K562 (cell line): ENCODE results near the gene RABGAP1. TPM values are rescaled to one million over a fixed set of nuclear protein-coding genes. Genes with fewer than 3 reads are reported as not detected.

Experiments used
- BCL6 ChIP-seq: fragments of 250-450 bp; sonication (Bioruptor Pico); IDR thresholded peaks from 2 replicates; pipeline ENCODE4 v1.4.0; 2020
- C11orf30 ChIP-seq: fragments of 450-650 bp; IDR thresholded peaks from 2 replicates; pipeline ENCODE4 v1.6.1; 2016; ENCODE audit warnings: low read depth, mild to moderate bottlenecking
- CBX3 ChIP-seq, 2 experiments: IDR thresholded peaks; 1 replicate in 1 of 2; 2 replicates in 1 of 2; pipeline ENCODE4 v1.6.1; 2012; ENCODE audit warnings: inconsistent platforms in 2 of 2, low read length in 2 of 2, borderline replicate concordance in 1 of 2, control low read depth in 1 of 2
- COPS2 ChIP-seq: fragments of 450-650 bp; conservative IDR thresholded peaks from 2 replicates; pipeline ENCODE4 v1.6.1; 2016; ENCODE audit warnings: mild to moderate bottlenecking, moderate library complexity
- CTCF ChIP-seq, 3 experiments: IDR thresholded peaks in 2 of 3; conservative IDR thresholded peaks in 1 of 3; 2 replicates each; pipeline ENCODE4 v1.5.1; 2011 to 2012; ENCODE audit warnings: low read length in 3 of 3, mild to moderate bottlenecking in 3 of 3, control low read depth in 2 of 3, improper control_type of control experiment in 1 of 3, inconsistent platforms in 1 of 3, low read depth in 1 of 3, mixed read lengths in 1 of 3, moderate library complexity in 1 of 3; ENCODE audit not compliant: insufficient read depth in 2 of 3
- EHMT2 ChIP-seq: fragments of 450-650 bp; IDR thresholded peaks from 2 replicates; pipeline ENCODE4 v1.6.1; 2018; ENCODE audit warnings: antibody characterized with exemption
- HMG20A ChIP-seq: fragments of 450-650 bp; formaldehyde crosslinking; conservative IDR thresholded peaks from 2 replicates; pipeline ENCODE4 v1.4.0; 2020; ENCODE audit warnings: mild to moderate bottlenecking, mixed read lengths
- KDM4B ChIP-seq, 2 experiments: fragments of 450-650 bp in 1 of 2; sonication (generic) in 1 of 2; IDR thresholded peaks; 2 replicates each; pipeline ENCODE4 v1.6.1; 2016 to 2017; ENCODE audit warnings: borderline replicate concordance in 2 of 2, antibody characterized with exemption in 1 of 2, low read depth in 1 of 2, mild to moderate bottlenecking in 1 of 2
- MLX ChIP-seq, 2 experiments: fragments of 450-650 bp in 1 of 2; sonication (generic) in 1 of 2; formaldehyde crosslinking; conservative IDR thresholded peaks; 2 replicates each; pipeline versions ENCODE4 v1.4.0 to v1.8.1; 2020 to 2022; ENCODE audit warnings: mild to moderate bottlenecking in 1 of 2, missing genetic modification reagents in 1 of 2
- NCOA1 ChIP-seq: fragments of 450-650 bp; IDR thresholded peaks from 2 replicates; pipeline ENCODE4 v1.6.1; 2016; ENCODE audit warnings: low read depth
- NCOA2 ChIP-seq, 2 experiments: fragments of 450-650 bp; IDR thresholded peaks; 2 replicates each; pipeline ENCODE4 v1.6.1; 2018; ENCODE audit warnings: mild to moderate bottlenecking in 2 of 2, moderate library complexity in 1 of 2; ENCODE audit not compliant: partially characterized antibody in 2 of 2
- POLR2B ChIP-seq: fragments of 450-650 bp; IDR thresholded peaks from 2 replicates; pipeline ENCODE4 v1.6.1; 2018; ENCODE audit warnings: low read depth; ENCODE audit not compliant: partially characterized antibody
- RCOR1 ChIP-seq, 2 experiments: IDR thresholded peaks; 2 replicates each; pipeline ENCODE4 v1.6.1; 2012; ENCODE audit warnings: low read depth in 2 of 2, low read length in 2 of 2, borderline replicate concordance in 1 of 2, improper control_type of control experiment in 1 of 2
- SIRT6 ChIP-seq: IDR thresholded peaks from one replicate; pipeline ENCODE4 v1.6.1; 2012; ENCODE audit warnings: low read depth, mild to moderate bottlenecking, control low read depth, inconsistent platforms, low read length, moderate library complexity
- ZBTB7A ChIP-seq: IDR thresholded peaks from 2 replicates; pipeline ENCODE4 v1.6.1; 2011; ENCODE audit warnings: low read depth, mild to moderate bottlenecking, low read length, moderate library complexity, borderline replicate concordance; ENCODE audit not compliant: control insufficient read depth
- ZNF785 ChIP-seq: fragments of 250-450 bp; sonication (Bioruptor Pico); IDR thresholded peaks from 2 replicates; pipeline ENCODE4 v1.4.0; 2020; ENCODE audit warnings: mild to moderate bottlenecking
- polyA plus RNA-seq, 8 experiments: library from polyadenylated mRNA; depleted of rRNA in 4 of 8; stranded (reverse) in 5 of 8; unstranded in 3 of 8; fragments of >200 nt; fragmentation: Nextera tagmentation in 2 of 8; fragmentation: Illumina TruSeq in 1 of 8; extraction: Ambion mirVana in 2 of 8; extraction: Trizol in 1 of 8; gene quantifications; 2 replicates each; pipeline versions ENCODE4 v1.2.1 to v1.2.3, GENCODE V29; 2011 to 2014; ENCODE audit warnings: inconsistent platforms in 1 of 8, missing spikeins in 1 of 8
- total RNA-seq, 7 experiments: library from RNA; depleted of rRNA in 6 of 7; stranded (reverse); fragments of >200 nt in 6 of 7; fragmentation: Illumina TruSeq in 2 of 7; extraction: Trizol in 2 of 7; gene quantifications; 2 replicates each; pipeline versions ENCODE4 v1.2.1 to v1.2.3, GENCODE V29; 2011 to 2021; ENCODE audit warnings: low replicate concordance in 1 of 7
- TF ChIP-seq, protein P1 (sequence below), 2 experiments: fragments of 150-350 bp in 1 of 2; IDR thresholded peaks; 2 replicates each; pipeline ENCODE4 v1.6.1; 2012 to 2016; ENCODE audit warnings: low read depth in 2 of 2, low read length in 2 of 2, mild to moderate bottlenecking in 1 of 2, moderate library complexity in 1 of 2
- TF ChIP-seq, protein P2 (sequence below): fragments of 450-650 bp; conservative IDR thresholded peaks from 2 replicates; pipeline ENCODE4 v1.6.1; 2016; ENCODE audit warnings: missing genetic modification characterization, low read depth, mild to moderate bottlenecking, missing compliant biosample characterization, moderate library complexity

The RABGAP1 gene
- total and polyA plus RNA-seq, 9 of the 15 experiments (the other 6 are each of a cell fraction or from before 2014, with no cell fraction given), result 1.5 to 22.7 (median 13.1) TPM

- TF ChIP-seq, protein P1, sequence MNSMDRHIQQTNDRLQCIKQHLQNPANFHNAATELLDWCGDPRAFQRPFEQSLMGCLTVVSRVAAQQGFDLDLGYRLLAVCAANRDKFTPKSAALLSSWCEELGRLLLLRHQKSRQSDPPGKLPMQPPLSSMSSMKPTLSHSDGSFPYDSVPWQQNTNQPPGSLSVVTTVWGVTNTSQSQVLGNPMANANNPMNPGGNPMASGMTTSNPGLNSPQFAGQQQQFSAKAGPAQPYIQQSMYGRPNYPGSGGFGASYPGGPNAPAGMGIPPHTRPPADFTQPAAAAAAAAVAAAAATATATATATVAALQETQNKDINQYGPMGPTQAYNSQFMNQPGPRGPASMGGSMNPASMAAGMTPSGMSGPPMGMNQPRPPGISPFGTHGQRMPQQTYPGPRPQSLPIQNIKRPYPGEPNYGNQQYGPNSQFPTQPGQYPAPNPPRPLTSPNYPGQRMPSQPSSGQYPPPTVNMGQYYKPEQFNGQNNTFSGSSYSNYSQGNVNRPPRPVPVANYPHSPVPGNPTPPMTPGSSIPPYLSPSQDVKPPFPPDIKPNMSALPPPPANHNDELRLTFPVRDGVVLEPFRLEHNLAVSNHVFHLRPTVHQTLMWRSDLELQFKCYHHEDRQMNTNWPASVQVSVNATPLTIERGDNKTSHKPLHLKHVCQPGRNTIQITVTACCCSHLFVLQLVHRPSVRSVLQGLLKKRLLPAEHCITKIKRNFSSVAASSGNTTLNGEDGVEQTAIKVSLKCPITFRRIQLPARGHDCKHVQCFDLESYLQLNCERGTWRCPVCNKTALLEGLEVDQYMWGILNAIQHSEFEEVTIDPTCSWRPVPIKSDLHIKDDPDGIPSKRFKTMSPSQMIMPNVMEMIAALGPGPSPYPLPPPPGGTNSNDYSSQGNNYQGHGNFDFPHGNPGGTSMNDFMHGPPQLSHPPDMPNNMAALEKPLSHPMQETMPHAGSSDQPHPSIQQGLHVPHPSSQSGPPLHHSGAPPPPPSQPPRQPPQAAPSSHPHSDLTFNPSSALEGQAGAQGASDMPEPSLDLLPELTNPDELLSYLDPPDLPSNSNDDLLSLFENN (IDR thresholded peaks at IDR 0.05; ENCODE audit: low read depth in 2 of 2, low read length in 2 of 2), result no peak
- TF ChIP-seq KDM4B (IDR thresholded peaks at IDR 0.05; ENCODE audit: borderline replicate concordance in 2 of 2, low read depth in 1 of 2) (peak in 1 of 2 experiments; percentile 95; a peak in 1 of 4 replicates), C11orf30 (peak; percentile 91), RCOR1 (IDR thresholded peaks at IDR 0.05; ENCODE audit: borderline replicate concordance in 1 of 2, low read depth in 2 of 2, low read length in 2 of 2) (peak in 1 of 2 experiments; percentile 6; a peak in 2 of 4 replicates), BCL6 (CRISPR knock-in tag) (no peak), CTCF (IDR thresholded peaks at IDR 0.05 in 2 of 3, conservative IDR thresholded peaks at IDR 0.05 in 1 of 3; ENCODE audit: insufficient read depth in 2 of 3, low read depth in 1 of 3, low read length in 3 of 3) (peak in 1 of 3 experiments; percentile 14; a peak in 1 of 6 replicates), HMG20A (CRISPR knock-in tag) (no peak), SIRT6 (no peak), ZBTB7A (no peak), EHMT2 (peak; percentile 59; the same call in 1 of the 2 replicates), NCOA1 (peak; percentile 58), COPS2 (no peak), CBX3 (IDR thresholded peaks at IDR 0.05; ENCODE audit: borderline replicate concordance in 1 of 2, low read length in 2 of 2) (peak in 1 of 2 experiments; percentile 70; a peak in 2 of 3 replicates), ZNF785 (no peak), POLR2B (peak; percentile 76), NCOA2 (IDR thresholded peaks at IDR 0.05; ENCODE audit: partially characterized antibody in 2 of 2) (no peak), MLX (CRISPR knock-in tag; conservative IDR thresholded peaks at IDR 0.05) (no peak)
- TF ChIP-seq, protein P2, sequence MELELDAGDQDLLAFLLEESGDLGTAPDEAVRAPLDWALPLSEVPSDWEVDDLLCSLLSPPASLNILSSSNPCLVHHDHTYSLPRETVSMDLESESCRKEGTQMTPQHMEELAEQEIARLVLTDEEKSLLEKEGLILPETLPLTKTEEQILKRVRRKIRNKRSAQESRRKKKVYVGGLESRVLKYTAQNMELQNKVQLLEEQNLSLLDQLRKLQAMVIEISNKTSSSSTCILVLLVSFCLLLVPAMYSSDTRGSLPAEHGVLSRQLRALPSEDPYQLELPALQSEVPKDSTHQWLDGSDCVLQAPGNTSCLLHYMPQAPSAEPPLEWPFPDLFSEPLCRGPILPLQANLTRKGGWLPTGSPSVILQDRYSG, result 0 out of 2 replicates have a peak, but pooled peaks have one; percentile 68
Measured at GRCh38 chr9:122912964-122913673, 27.7 kb upstream of the RABGAP1 start, which contains the start of gene ZBTB6 (continued).
